K562 (cell line): ENCODE measurements around the gene LEMD1. TPM values are rescaled to one million over a fixed set of nuclear protein-coding genes. Genes with fewer than 3 reads are reported as not detected.

Experiments used
- CBX8 ChIP-seq: fragments of 200-600 bp; sonication (generic); IDR thresholded peaks from 2 replicates; pipeline ENCODE4 v1.6.1; 2012; ENCODE audit warnings: borderline replicate concordance, mixed run types, low read depth, mild to moderate bottlenecking, moderate library complexity, mixed read lengths, low read length, control low read depth, inconsistent platforms; ENCODE audit not compliant: poor library complexity, severe bottlenecking; ENCODE audit errors: extremely low read depth
- FOXJ2 ChIP-seq: fragments of 200-800 bp; sonication (Bioruptor generic); IDR thresholded peaks from 2 replicates; pipeline ENCODE4 v1.6.1; 2016; ENCODE audit warnings: missing genetic modification characterization, missing compliant biosample characterization
- KLF13 ChIP-seq: fragments of 450-650 bp; IDR thresholded peaks from 2 replicates; pipeline ENCODE4 v1.6.1; 2016; ENCODE audit warnings: missing genetic modification characterization, low read depth, mild to moderate bottlenecking, missing compliant biosample characterization, moderate library complexity, borderline replicate concordance
- POLR3A ChIP-seq: IDR thresholded peaks from 2 replicates; pipeline ENCODE4 v1.6.1; 2011; ENCODE audit warnings: borderline replicate concordance, mild to moderate bottlenecking, moderate library complexity; ENCODE audit not compliant: insufficient read length, insufficient read depth; ENCODE audit errors: extremely low read depth
- TAL1 ChIP-seq: fragments of 450-650 bp; IDR thresholded peaks from 2 replicates; pipeline ENCODE4 v1.6.1; 2016; ENCODE audit warnings: mild to moderate bottlenecking
- THRA ChIP-seq: fragments of 450-650 bp; IDR thresholded peaks from 2 replicates; pipeline ENCODE4 v1.6.1; 2017; ENCODE audit warnings: mild to moderate bottlenecking, moderate library complexity
- ZBTB17 ChIP-seq: fragments of 450-650 bp; formaldehyde crosslinking; IDR thresholded peaks from 2 replicates; pipeline ENCODE4 v1.4.0; 2020; ENCODE audit warnings: mild to moderate bottlenecking
- ZHX1 ChIP-seq: fragments of 150-350 bp; conservative IDR thresholded peaks from 2 replicates; pipeline ENCODE4 v1.6.1; 2014; ENCODE audit warnings: low read length
- polyA plus RNA-seq, 8 experiments: library from polyadenylated mRNA; depleted of rRNA in 4 of 8; stranded (reverse) in 5 of 8; unstranded in 3 of 8; fragments of >200 nt; fragmentation: Nextera tagmentation in 2 of 8; fragmentation: Illumina TruSeq in 1 of 8; extraction: Ambion mirVana in 2 of 8; extraction: Trizol in 1 of 8; gene quantifications; 2 replicates each; pipeline versions ENCODE4 v1.2.1 to v1.2.3, GENCODE V29; 2011 to 2014; ENCODE audit warnings: inconsistent platforms in 1 of 8, missing spikeins in 1 of 8
- total RNA-seq, 7 experiments: library from RNA; depleted of rRNA in 6 of 7; stranded (reverse); fragments of >200 nt in 6 of 7; fragmentation: Illumina TruSeq in 2 of 7; extraction: Trizol in 2 of 7; gene quantifications; 2 replicates each; pipeline versions ENCODE4 v1.2.1 to v1.2.3, GENCODE V29; 2011 to 2021; ENCODE audit warnings: low replicate concordance in 1 of 7

The LEMD1 gene
- total and polyA plus RNA-seq, 9 of the 15 experiments (the other 6 are each of a cell fraction or from before 2014, with no cell fraction given) = 0.11 to 2.4 (median 0.57) TPM; not detected in 1

- no peak for TF ChIP-seq POLR3A
- no peak for TF ChIP-seq CBX8
- TF ChIP-seq THRA = no peak
- 0 out of 2 replicates have a peak, but pooled peaks have one; percentile 30 for TF ChIP-seq ZBTB17 (CRISPR knock-in tag)
- no peak for TF ChIP-seq KLF13 (tag)
- no peak for TF ChIP-seq ZHX1
- TF ChIP-seq FOXJ2 = no peak
- TF ChIP-seq TAL1 = no peak
Observed at GRCh38 chr1:205335692-205336091, 86.2 kb downstream of the LEMD1 start (continued).
